Neural cell (in vitro differentiated cells): ENCODE results near the gene MSH3. TPM values are rescaled to one million over a fixed set of nuclear protein-coding genes. Genes with fewer than 3 reads are reported as not detected.

ENCODE experiments used
- H2AFZ ChIP-seq: fragments of 200-600, 300-800 bp; sonication (generic), shearing (Covaris generic); 2 replicates; pipeline ENCODE4 v1.6.0; 2014; ENCODE audit warnings: low read depth, mild to moderate bottlenecking, antibody characterized with exemption, low read length, moderate library complexity
- H3F3A ChIP-seq: fragments of 200-600 bp; shearing (Covaris generic); 2 replicates; pipeline ENCODE4 v1.6.1; 2016; ENCODE audit warnings: mild to moderate bottlenecking, moderate library complexity, mixed read lengths, antibody characterized with exemption, low read length; ENCODE audit not compliant: insufficient read depth, poor library complexity, severe bottlenecking
- H3K27ac ChIP-seq: fragments of 200-600, 300-800 bp; sonication (generic), shearing (Covaris generic); 2 replicates; pipeline ENCODE4 v1.5.1; 2014; ENCODE audit warnings: mild to moderate bottlenecking, low read length, moderate library complexity
- H3K27me3 ChIP-seq: fragments of 300-800, 200-600 bp; sonication (generic), shearing (Covaris generic); 2 replicates; pipeline ENCODE4 v1.6.0; 2014; ENCODE audit warnings: mild to moderate bottlenecking, low read depth, low read length, moderate library complexity; ENCODE audit not compliant: insufficient read depth
- H3K36me3 ChIP-seq: fragments of 300-800, 200-600 bp; sonication (generic), shearing (Covaris generic); 2 replicates; pipeline ENCODE4 v1.5.1; 2014; ENCODE audit warnings: mild to moderate bottlenecking, antibody characterized with exemption, low read length, moderate library complexity; ENCODE audit not compliant: insufficient read depth
- H3K4me2 ChIP-seq: fragments of 300-800, 200-600 bp; sonication (generic), shearing (Covaris generic); 2 replicates; pipeline ENCODE4 v1.6.0; 2014; ENCODE audit warnings: mild to moderate bottlenecking, low read length
- H3K4me3 ChIP-seq: fragments of 300-800, 200-600 bp; sonication (generic), shearing (Covaris generic); 2 replicates; pipeline ENCODE4 v1.5.1; 2014; ENCODE audit warnings: mild to moderate bottlenecking, low read length, moderate library complexity
- H3K79me2 ChIP-seq: fragments of 200-600 bp; shearing (Covaris generic); replicated peaks from 2 replicates; pipeline ENCODE4 v1.6.0; 2014; ENCODE audit warnings: mild to moderate bottlenecking, low read length, moderate library complexity; ENCODE audit not compliant: insufficient read depth
- H3K9ac ChIP-seq: fragments of 300-800, 200-600 bp; sonication (generic), shearing (Covaris generic); 2 replicates; pipeline ENCODE4 v1.6.1; 2016; ENCODE audit warnings: mild to moderate bottlenecking, low read length, mixed read lengths
- H3K9me2 ChIP-seq: fragments of 200-600 bp; shearing (Covaris generic); 2 replicates; pipeline ENCODE4 v1.6.1; 2016; ENCODE audit warnings: mild to moderate bottlenecking, low read length, mixed read lengths; ENCODE audit not compliant: insufficient read depth
- H3K9me3 ChIP-seq: fragments of 200-600, 300-800 bp; sonication (generic), shearing (Covaris generic); 2 replicates; pipeline ENCODE4 v1.6.1; 2016; ENCODE audit warnings: mild to moderate bottlenecking, mixed run types, low read length, moderate library complexity, mixed read lengths
- H4K20me1 ChIP-seq: fragments of 200-600 bp; shearing (Covaris generic); 2 replicates; pipeline ENCODE4 v1.6.1; 2016; ENCODE audit warnings: mild to moderate bottlenecking, mixed run types; ENCODE audit not compliant: insufficient read depth
- CTCF ChIP-seq: fragments of 450-650 bp; IDR thresholded peaks from 2 replicates; pipeline ENCODE4 v1.5.1; 2014; ENCODE audit warnings: antibody characterized with exemption, mild to moderate bottlenecking, moderate library complexity; ENCODE audit not compliant: poor library complexity, severe bottlenecking
- EP300 ChIP-seq: fragments of 450-650 bp; conservative IDR thresholded peaks from 2 replicates; pipeline ENCODE4 v1.6.1; 2014; ENCODE audit warnings: antibody characterized with exemption, mild to moderate bottlenecking, moderate library complexity; ENCODE audit not compliant: poor library complexity, severe bottlenecking
- RAD21 ChIP-seq: fragments of 450-650 bp; conservative IDR thresholded peaks from 2 replicates; pipeline ENCODE4 v1.6.1; 2014; ENCODE audit warnings: antibody characterized with exemption, mild to moderate bottlenecking, moderate library complexity
- SMC3 ChIP-seq: fragments of 450-650 bp; conservative IDR thresholded peaks from 2 replicates; pipeline ENCODE4 v1.6.1; 2014; ENCODE audit warnings: antibody characterized with exemption, mild to moderate bottlenecking, moderate library complexity; ENCODE audit not compliant: poor library complexity
- TAF1 ChIP-seq: IDR thresholded peaks from 2 replicates; pipeline ENCODE4 v1.6.1; 2012; ENCODE audit warnings: low read depth
- polyA plus RNA-seq: library from polyadenylated mRNA; depleted of rRNA; stranded (reverse); fragments of >200 nt; gene quantifications from 2 replicates; pipeline ENCODE4 v1.2.3, GENCODE V29; 2014
- TF ChIP-seq, protein P1 (sequence below): IDR thresholded peaks from 2 replicates; pipeline ENCODE4 v1.6.1; 2012; ENCODE audit warnings: borderline replicate concordance

The MSH3 gene
- polyA plus RNA-seq, 1 donor from 2014 or later = 9.8 TPM

DNA sequence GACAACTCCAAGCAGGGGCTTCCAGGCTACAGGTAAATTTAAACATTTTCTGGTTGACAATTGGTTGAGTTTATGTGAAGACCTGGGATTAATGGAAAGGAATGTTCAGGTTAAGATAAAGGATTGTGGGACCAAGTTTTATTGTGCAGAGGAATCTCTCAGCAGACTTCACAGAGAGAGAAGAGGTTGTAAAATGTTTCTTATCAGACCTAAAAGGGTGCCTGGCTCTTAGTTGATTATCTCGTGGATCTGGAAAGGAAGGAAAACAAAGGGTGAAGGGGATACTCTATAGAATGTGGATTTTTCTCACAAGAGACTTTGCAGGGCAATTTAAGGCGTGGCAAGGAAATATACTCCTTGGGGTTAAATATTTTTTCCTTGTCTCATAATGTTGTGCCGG, 209.3 kb downstream of the MSH3 start:
- H3K36me3 ChIP-seq = no peaks in the 10 kb centered on the region
- H3K9me3 ChIP-seq = no peaks in the 10 kb centered on the region
- H3K79me2 ChIP-seq = no peaks in the 10 kb centered on the region
- TF ChIP-seq, protein P1, sequence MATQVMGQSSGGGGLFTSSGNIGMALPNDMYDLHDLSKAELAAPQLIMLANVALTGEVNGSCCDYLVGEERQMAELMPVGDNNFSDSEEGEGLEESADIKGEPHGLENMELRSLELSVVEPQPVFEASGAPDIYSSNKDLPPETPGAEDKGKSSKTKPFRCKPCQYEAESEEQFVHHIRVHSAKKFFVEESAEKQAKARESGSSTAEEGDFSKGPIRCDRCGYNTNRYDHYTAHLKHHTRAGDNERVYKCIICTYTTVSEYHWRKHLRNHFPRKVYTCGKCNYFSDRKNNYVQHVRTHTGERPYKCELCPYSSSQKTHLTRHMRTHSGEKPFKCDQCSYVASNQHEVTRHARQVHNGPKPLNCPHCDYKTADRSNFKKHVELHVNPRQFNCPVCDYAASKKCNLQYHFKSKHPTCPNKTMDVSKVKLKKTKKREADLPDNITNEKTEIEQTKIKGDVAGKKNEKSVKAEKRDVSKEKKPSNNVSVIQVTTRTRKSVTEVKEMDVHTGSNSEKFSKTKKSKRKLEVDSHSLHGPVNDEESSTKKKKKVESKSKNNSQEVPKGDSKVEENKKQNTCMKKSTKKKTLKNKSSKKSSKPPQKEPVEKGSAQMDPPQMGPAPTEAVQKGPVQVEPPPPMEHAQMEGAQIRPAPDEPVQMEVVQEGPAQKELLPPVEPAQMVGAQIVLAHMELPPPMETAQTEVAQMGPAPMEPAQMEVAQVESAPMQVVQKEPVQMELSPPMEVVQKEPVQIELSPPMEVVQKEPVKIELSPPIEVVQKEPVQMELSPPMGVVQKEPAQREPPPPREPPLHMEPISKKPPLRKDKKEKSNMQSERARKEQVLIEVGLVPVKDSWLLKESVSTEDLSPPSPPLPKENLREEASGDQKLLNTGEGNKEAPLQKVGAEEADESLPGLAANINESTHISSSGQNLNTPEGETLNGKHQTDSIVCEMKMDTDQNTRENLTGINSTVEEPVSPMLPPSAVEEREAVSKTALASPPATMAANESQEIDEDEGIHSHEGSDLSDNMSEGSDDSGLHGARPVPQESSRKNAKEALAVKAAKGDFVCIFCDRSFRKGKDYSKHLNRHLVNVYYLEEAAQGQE = no peak
- no peak for TF ChIP-seq RAD21
- no peak for TF ChIP-seq CTCF
- TF ChIP-seq TAF1 = no peak
- no peak for TF ChIP-seq SMC3
- no peak for TF ChIP-seq EP300
- H3K4me2 ChIP-seq = no peak overlapping the region
- no peaks in the 10 kb centered on the region for H3K27me3 ChIP-seq
- no peak overlapping the region for H3K4me3 ChIP-seq
- H3K9ac ChIP-seq = no peak overlapping the region
- no peaks in the 10 kb centered on the region for H3F3A ChIP-seq
- H3K9me2 ChIP-seq = no peaks in the 10 kb centered on the region
- H2AFZ ChIP-seq = no peak overlapping the region
- H3K27ac ChIP-seq = no peak overlapping the region
- no peaks in the 10 kb centered on the region for H4K20me1 ChIP-seq

- Histone ChIP-seq H3K27me3 (no peaks in the 10 kb centered on the region), H3K9me3 (no peaks in the 10 kb centered on the region), H3K4me3 (no peak overlapping the region), H4K20me1 (no peaks in the 10 kb centered on the region), H3K9me2 (no peaks in the 10 kb centered on the region), H3F3A (no peaks in the 10 kb centered on the region), H3K27ac (no peak overlapping the region), H3K79me2 (no peaks in the 10 kb centered on the region), H3K36me3 (no peaks in the 10 kb centered on the region), H3K4me2 (no peak overlapping the region), H3K9ac (no peak overlapping the region), H2AFZ (no peak overlapping the region)
- no peak for TF ChIP-seq SMC3
- TF ChIP-seq CTCF = no peak
- TF ChIP-seq TAF1 = no peak
These were observed 209.7 kb downstream of the MSH3 start for GRCh38 chr5:80864109-80864508.
